CD1c-positive myeloid dendritic cell (primary cell): ENCODE results near the gene DIPK1B.

ENCODE experiments used
- DNase-seq: peaks from one replicate; pipeline ENCODE4 v3.0.0-alpha.2; 2016; ENCODE audit errors: extremely low spot score

DIPK1B gene

DNA sequence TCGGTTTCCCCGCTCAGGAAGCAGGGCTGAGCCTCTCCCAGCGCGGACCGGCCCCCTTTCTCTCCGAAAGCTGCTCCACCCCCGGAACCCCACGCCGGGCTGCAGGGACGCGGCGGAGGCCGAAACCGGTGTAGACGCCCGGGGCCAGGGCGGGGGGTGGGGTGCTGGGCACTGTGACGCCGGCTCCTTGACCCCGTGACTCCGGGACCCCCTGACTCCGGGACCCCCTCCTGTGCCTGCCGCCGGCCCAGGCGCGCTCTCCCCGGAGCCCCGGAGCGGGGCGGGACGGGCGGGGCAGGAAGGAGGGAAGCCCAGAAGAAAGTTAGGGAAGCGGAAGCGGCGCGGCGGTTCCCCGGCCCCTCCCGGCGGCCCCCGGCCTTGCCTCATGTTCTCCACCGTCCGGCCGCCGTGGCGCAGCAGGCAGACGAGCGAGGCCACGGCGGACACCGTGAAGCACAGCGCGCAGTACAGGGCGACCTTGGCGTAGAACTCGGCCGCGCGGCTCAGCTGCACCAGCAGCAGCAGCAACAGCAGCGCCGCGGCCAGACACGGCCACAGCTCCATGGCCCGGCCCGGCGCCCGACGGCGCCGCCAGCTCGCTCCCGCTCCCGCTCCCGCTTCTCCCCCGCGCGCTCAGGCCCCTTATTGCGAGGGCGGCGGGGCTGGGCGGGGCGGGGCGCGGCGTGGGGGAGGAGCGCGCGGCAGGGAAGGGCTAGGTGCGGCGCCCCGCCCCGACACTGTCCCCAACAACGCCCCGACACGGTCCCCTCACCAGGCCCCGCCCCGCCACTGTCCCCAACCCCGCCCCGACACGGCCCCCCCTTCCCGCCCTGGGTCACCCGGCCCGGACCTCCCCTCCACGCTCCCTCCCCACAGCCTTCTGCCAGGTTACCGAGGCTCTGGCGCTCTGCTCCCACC lies 25.3 kb upstream of the DIPK1B start, which contains the start of gene AGPAT2:
Gene AGPAT2 (minus strand): TSS at position 664 of the 918 bp plus-strand sequence. CDS start 100 bp downstream, at position 564.
- peak; percentile 73 for DNase-seq

DNA sequence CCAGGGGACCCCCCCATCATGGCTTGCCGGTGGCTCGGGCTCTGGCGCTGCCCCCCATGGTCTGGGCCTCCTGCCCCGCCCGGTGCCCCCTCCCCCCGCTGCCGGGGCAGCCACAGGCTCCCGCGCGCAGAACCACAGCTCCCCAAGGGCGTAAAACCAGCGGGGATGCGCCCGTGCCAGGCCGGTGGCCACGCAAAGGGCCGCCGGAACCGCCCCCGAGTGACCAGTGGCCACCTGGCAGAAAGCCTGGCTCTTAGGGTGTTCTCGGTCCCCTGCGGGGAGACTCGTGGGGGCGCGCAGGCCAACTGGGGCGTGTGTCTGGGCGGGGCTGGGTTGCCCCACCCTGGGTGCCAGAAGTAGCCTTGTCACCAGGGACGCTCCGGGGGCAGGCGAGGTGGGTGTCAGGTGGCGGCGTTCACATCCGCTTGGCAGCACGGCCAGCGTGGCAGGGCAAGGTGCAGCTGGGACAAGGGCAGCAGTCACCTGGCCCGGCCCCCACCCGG lies 24.6 kb upstream of the DIPK1B start:
- peak; percentile 37 for DNase-seq

DNA sequence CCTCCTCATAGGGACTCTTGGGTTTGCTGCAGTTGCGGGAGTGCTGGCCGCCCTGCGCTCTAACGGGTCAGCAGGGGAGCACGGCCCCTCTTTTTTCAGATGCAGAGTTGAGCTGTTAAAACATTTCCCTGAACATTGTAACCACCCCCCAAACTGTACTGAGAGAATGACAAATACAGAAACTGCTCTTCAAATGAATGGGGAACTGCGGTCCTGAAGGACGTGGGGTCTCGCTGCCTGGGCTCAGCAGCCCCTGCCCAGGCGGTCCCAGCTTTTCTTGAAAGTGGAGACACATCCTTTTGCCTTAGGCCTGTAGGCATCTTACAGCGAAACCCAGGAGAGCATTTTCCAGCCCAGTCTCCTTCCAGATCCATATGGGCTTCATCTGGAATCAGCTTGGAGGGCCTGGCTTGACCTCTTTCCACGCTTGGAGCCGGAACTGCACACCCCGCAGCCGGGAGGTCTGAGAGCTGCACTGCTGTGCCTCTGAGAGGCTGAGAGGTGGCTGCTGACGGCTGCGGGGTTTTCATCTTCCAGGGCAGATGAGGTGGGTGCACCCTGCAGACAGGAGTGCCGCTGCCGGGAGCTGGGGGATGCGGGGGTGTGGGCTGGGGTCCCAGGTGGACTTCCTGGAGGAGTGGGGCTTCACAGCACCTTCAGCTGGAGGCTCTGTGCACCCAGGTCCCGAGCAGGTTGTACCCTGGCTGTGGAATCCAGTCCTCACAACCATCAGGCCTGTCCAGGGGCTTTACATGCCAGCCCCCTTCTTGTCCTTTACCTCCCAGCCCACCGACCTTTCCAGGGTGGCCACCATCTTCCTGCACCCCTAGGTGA lies 23.9 kb upstream of the DIPK1B start:
- peak; percentile 58 for DNase-seq

DNA sequence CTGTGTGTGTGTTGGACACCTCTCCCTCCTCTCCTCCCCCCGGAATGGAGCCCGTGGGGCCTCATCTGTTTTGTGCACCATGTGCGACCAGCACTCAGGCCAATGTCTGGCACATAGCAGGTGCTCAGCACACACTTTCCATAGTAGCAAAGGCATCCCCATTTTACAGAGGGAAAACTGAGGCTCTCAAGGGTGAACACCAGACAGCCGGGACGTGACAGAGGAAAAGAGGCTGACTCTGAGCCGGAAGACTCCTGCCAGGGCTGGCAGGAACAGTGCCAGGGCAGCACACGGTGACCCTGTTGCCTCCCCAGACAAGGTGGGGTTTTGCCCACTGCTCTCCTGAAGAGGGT lies 23.3 kb upstream of the DIPK1B start:
- no peak for DNase-seq

DNA sequence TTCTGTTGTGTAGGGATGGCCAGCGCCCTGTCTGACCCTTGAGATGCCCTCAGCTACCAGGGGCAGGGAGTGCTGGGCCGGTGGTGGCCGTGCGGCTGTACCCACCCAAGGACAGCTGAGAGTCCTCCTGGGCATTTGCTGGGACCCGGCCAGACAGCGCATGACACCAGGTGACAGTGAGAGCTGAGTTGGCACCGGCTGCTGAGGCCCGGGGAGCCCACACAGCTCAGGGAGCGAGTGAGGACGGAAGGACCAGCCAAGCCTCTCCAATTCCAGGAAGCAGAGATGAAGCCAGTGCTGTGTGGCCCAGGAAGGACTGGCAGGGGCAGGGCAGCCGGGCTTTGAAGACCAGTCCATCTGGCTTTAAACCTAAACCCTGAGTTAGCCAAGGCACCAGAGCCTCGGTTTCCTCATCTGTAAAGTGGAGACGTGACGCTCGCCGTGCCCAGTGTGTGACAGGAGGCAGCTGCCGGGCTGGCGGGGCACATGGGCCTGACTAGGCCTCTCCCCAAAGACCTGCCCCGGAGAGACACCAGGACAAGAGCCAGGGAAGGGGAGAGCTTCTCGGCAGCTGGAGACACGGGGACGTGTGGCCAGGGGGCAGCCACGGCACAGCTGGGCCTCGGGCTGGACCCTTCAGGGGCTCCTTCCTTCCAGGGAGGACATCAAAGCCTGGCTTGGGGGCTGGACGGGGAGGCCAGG lies 22.1 kb upstream of the DIPK1B start:
- DNase-seq = no peak

DNA sequence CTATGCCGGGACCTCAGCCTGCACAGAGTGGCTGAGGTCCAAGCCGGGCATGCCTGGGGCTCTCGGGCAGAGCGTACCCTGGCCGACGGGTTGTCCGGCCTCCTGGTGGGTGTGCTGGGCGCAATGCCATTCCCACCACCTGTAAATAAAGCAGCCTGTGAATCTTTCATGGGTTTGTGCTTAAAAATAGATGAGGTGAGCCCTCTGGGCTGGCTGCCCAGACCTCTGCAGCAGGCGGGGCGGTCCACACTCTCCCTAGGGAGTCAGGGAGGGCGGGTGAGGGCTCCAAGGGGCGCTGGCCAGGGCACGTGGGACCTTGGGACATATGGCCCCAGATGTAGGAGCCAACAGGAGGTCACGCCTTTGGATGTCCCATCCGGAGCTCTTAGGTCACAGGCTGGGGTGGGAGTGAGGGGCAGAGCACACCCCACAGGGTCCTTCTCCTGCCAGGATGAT lies 21.5 kb upstream of the DIPK1B start:
- DNase-seq = no peak

DNA sequence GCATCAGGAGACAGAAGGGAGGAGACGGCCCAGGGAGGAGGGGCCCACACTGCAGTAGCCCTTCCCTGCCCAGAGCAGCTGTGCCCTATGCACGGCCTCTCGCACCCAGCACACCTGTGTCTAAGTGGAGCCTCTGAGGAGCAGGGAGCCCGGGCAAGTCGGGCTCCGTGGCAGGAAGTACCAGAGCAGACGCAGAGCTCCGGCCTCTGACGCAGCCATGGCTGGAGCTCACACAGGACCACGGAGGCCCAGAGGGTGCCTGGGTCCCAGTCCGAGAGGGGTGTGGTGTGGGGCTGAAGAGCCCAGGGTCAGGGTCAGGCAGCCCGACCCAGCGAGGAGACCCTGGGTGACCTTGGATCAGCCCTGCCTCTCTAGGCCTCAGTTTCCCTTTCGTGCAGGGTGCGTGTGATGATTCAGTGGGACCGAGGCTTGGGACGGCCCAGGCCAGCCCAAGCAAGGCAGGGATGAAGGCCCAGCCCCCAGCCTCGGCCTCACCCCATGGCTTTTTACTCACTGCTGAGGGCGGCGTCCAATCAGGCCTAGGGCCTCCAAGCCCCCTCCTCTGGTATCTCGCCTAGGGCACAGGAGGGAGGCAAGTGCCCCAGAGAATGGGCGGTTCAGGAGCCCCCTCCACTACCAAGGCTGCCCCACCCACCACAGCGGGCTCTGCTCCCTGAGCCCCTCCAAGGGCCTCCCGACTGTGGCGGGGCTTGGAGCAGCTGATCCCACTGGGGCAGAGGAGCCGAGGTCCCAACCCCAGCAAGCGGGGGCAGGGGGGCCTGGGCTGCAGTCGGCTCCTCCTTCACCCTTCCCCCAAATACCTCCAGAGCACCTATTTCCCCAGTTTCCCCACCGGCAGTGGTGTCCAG lies 20.8 kb upstream of the DIPK1B start:
- no peak for DNase-seq

DNA sequence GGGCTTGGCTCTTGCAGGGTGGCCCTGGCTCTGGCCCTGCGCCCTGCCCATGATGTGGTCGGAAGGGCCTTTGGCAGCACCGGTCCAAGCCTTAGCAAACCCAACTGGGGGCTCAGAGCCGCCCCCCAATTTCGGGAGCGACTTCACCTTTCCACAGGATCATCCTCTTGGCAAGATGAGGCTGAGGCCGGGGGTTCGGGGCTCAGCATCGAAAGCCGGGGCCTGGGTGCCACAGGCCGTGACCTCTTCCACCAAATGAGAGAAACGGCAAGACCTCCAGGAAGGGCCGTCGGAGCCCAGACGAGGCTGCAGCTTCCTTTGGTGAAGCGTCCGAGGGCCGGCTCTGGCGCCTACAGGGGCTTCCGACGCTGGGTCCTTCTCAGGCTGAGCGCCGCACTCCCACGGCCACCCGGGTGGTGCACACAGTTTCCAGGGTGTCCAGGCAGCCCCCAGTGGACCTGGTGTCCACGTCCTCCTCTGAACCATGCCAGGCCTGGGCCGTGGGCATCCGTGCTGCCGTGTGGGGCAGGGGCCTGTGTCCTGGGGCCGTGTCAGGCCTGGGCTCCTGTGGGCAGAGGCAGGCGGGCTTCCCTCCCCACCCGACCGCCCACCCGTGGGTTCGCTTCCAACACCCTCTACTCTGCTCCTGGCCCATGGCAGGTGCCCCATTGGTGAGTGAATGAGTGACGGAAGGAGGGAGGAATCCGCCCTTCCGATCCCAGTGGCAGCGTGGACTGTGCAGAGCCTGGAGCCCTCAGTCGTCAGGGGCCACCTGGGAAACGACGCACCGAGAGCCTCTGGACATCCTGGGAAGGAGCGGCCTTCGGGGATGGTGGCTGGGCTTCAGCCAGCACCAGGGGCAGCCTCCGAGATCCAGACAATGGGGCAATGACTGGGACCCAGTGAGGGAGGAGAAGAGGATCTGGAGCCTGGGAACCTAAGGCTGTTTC lies 19.9 kb upstream of the DIPK1B start:
- DNase-seq = no peak

DNA sequence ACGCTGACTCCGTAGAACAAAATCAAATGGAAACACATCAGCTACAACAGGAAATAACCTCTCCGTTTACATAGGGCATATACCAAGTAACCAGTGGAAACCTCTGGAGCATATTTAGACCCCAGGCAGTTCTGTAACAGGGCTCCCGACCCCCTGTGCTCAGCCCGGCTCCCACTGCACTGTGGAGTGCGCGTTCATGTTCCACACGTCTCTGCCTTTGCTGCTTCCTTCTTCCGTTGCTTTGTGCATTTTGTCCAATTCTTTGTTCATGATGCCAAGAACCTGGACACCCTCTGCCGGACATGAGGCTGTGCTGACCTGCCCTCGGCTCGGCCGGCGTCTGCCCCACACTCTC lies 19.3 kb upstream of the DIPK1B start:
- DNase-seq = no peak

DNA sequence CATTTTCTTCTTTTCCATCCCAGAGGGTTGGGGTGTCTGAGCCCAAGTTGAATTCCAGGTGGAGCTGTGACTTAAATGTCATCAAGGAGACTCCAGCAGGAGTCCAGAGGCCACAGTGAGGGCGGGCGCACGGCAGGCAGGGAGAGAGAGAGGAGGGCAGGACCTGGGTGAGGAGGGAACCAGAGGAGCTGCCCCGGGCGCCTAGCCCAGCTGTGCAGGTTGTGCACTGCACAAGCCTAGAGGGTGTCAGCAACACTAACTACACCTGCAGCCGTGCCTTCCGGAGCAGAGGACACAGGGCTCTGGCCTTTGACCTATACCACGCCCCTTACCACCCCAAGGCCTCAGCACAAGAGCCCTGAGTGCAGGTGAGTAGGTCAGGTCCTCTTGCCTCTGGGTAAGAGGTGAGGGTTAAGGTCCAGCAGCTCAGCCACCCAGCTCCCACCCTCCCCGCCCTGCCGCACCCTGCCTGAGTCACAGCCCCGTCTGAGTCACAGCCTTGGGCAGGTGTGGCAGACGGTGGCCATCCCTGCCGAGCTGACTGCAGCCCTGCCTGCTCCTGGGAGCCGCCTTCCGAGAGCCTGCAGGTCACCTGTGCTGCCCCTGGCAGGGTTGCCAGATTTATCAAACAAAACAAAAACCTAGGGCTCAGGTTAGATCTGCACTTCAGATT lies 18.7 kb upstream of the DIPK1B start:
- no peak for DNase-seq

DNA sequence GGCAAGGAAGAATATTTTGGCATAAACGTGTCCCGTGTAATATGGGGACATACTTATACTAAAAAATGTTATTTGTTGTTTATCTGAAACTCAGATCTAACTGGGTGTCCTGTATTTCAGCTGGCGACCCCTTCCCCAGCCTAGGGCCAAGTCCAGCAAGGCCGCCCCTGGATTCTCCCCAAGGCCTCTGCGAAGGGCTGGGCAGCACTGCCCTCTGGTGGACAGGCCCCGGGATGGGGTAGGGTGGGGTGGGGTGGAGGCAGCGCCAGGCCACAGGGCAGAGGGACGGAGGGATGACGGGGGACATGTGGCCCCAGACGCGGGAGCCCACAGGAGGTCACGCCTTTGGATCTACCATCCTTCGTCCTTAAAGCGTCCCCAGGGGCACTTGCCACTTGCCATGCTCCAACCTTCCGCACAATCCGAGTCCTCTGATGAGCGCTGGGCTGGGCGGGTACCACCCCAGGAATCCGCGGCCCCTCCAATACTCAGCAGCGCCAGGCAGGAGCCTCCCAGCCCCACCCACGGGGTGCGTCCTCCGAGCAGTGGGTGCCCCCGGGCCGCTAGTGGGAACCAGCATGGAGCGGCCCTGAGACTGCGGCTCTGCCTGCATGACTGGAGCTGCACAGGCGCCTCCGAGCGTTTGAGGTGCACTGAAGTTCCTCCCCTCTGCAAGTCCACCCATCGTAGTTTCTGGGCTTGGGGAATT lies 18.1 kb upstream of the DIPK1B start:
- peak; percentile 70 for DNase-seq

DNA sequence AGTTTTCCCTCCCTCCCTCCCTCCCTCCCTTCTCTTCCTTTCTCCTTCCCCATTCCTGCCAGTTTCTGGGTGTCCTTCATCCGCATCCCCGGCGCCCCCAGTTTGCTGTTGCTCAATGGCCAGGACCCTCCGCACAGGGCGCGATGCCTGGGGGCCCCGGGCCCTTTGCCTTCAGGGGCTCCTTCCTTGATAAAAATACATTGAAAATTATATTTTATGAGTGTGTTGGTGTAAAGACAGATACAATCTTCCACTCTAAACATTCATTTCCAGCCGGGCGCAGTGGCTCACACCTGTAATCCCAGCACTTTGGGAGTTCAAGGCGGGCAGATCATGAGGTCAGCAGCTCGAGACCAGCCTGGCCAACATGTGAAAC lies 17.5 kb upstream of the DIPK1B start:
- DNase-seq = no peak

DNA sequence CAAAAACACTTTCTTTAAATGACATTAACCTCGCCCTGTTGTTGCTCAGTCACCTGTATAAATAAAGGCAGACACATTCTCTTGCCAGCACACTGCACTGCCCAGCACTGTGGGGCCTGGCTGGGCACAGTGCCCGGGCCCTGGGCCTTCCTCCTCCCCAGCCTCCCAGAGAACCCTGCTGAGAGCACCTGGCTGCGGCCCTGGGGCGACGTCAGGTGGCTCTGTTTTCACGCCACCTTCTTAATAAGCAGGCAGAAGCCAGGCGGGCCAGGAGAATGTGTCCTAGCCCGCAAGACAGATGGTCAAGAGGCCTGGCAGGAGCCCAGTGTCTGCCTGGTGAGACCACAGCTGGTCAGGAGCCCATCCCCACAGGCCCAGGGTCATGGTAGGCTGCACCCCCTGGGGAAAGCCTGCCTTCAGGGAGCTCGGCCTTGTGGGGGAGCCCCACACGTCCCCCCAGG lies 16.9 kb upstream of the DIPK1B start:
- no peak for DNase-seq

DNA sequence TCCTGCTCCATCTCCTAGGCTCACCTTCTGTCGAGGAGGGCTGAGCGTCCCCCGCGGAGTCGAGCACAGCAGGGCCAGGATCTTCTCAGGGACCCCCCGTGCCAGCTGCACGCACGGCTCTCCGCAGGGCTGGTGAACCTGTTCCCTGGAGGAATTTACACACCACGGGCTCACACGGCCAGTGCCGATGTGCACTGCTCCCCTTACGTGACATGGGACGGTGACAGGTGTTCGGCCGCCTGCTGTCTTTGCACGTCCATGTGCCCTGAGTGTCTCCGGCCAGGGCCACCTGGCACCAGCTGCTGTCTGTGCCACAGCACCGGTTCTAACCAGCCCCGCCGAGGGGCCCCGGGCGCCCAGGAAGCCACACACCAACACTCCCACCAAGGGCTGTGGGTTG lies 16.4 kb upstream of the DIPK1B start:
- no peak for DNase-seq

DNA sequence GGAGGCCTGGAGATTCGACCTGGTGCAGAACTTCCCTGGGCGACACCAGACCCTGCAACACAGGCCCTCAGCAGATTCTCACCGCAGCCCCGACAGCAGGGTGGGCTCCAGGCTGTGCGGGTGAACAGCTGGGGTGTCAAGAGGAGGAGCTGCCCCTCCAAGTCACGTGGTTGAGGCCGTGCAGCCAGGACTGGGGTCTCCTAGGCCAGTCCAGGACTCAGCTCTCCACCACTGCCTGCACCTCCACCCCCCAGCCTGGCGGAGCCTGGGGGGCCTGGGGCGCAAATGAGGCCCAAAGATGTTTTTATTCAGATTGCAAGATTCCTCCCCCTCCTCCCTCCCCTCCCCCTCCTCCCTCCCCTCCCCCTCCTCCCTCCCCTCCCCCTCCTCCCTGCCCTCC lies 15.9 kb upstream of the DIPK1B start:
- no peak for DNase-seq

DNA sequence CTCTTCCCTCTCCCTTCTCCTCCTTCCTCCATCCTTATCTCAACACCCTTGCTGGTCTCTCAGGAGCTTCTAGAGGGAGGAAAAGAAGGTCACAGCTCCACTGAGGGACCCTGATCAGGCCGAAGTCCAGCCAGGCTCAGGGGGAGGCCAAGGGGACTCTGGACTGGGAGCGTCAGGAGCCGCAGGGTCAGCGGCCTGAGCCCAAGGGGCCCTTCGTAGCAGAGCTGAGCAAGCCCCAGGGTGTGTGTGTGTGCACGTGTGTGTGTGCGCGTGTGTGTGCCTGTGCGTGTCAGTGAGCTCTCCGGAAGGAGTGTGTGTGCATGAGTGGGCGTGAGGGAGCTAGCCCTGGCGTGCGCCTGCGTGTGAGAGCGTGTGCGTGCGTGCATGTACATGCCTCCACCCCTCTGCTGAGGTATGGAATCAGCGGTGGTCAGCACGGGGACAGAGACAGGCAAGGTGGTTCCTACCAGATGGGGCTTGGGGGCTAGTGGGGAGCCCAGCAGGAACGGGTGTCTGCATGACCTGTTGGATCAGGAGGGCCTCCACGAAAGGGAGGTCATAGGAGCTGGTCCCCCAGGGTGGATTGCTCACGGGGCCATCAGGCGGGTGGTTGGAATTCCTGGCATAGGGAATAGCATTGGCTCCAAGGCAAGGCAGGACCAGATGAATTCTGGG lies 15.1 kb upstream of the DIPK1B start:
- DNase-seq = no peak

DNA sequence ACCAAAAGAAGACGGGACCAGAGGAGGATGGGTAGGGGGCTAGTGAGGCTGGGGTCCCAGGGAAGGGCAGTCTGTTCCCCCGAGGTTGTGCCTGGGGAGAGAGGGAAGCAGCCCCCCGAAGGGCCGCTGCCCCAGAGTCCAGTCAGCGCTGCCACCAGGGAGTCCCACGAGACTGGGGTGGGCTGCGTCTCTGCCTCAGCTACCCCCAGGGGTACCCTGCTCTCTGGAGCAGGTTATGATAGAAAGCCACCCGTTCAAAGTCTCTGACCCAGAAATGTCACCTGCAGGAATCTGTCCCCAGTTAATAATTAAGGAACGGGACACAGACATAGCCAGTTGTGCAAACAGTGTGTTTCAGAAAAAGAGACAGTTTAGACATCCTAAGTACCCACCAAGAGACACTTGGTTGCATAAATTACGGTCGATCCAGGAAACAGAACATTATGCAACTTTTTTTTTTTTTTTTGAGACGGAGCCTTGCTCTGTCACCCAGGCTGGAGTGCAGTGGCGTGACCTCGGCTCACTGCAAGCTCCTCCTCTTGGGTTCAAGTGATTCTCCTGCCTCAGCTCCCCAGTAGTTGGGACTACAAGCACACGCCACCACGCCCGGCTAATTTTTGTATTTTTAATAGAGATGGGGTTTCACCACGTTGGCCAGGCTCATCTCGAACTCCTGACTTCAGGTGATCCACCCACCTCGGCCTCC lies 14.4 kb upstream of the DIPK1B start:
- peak; percentile 71 for DNase-seq
